PFSK-1 (cell line): ENCODE data around the gene TAAR8.

Source experiments
- FOXP2 ChIP-seq: optimal IDR thresholded peaks from 2 replicates; pipeline ENCODE3; 2011; ENCODE audit warnings: borderline replicate concordance, control low read depth, inconsistent platforms; ENCODE audit not compliant: insufficient read depth; ENCODE audit errors: extremely low read length, extremely low read depth
- POLR2AphosphoS5 ChIP-seq: IDR thresholded peaks from 2 replicates; pipeline ENCODE4 v1.6.1; 2012; ENCODE audit warnings: low read depth, mild to moderate bottlenecking, control low read depth, low read length, moderate library complexity
- REST ChIP-seq, 2 experiments: IDR thresholded peaks; 2 replicates each; pipeline versions ENCODE4 v1.6.1 to v1.8.0; 2011 to 2012; ENCODE audit warnings: low read depth in 2 of 2, low read length in 2 of 2, control low read depth in 1 of 2, inconsistent platforms in 1 of 2, mild to moderate bottlenecking in 1 of 2, moderate library complexity in 1 of 2; ENCODE audit not compliant: insufficient read depth in 1 of 2
- SIN3A ChIP-seq: IDR thresholded peaks from 2 replicates; pipeline ENCODE4 v1.6.1; 2012; ENCODE audit warnings: mild to moderate bottlenecking, low read length, moderate library complexity, borderline replicate concordance; ENCODE audit not compliant: insufficient read depth
- TAF1 ChIP-seq: IDR thresholded peaks from 2 replicates; pipeline ENCODE4 v1.6.1; 2012; ENCODE audit warnings: low read length, control low read depth, borderline replicate concordance; ENCODE audit not compliant: insufficient read depth

The TAAR8 gene

GRCh38 chr6:132506869-132507808, 45.3 kb upstream of the TAAR8 start:
- peak; percentile 24; the same call in 1 of the 2 replicates for TF ChIP-seq TAF1
- no peak for TF ChIP-seq SIN3A

GRCh38 chr6:132511210-132511830, 41.2 kb upstream of the TAAR8 start:
- TF ChIP-seq SIN3A (no peak), REST (IDR thresholded peaks at IDR 0.05; ENCODE audit: insufficient read depth in 1 of 2, low read depth in 2 of 2, low read length in 2 of 2) (no peak), FOXP2 (no peak), TAF1 (no peak), POLR2AphosphoS5 (no peak)

GRCh38 chr6:132511831-132512220, 40.6 kb upstream of the TAAR8 start:
- no peak for TF ChIP-seq POLR2AphosphoS5
- no peak for TF ChIP-seq SIN3A
- TF ChIP-seq REST (IDR thresholded peaks at IDR 0.05; ENCODE audit: insufficient read depth in 1 of 2, low read depth in 2 of 2, low read length in 2 of 2) = no peak
- no peak for TF ChIP-seq FOXP2
- TF ChIP-seq TAF1 = no peak

GRCh38 chr6:132512342-132512637, 40.2 kb upstream of the TAAR8 start:
- TF ChIP-seq REST (IDR thresholded peaks at IDR 0.05; ENCODE audit: insufficient read depth in 1 of 2, low read depth in 2 of 2, low read length in 2 of 2) = no peak
- TF ChIP-seq FOXP2 = no peak
- no peak for TF ChIP-seq TAF1
- TF ChIP-seq SIN3A = no peak
- TF ChIP-seq POLR2AphosphoS5 = no peak

GRCh38 chr6:132512638-132513632, 39.5 kb upstream of the TAAR8 start, which contains the start of gene STX7:
TSS of gene STX7 (minus strand) at chr6:132513116. CDS start at chr6:132503530, 9,586 bp downstream.
- peak; percentile 16 for TF ChIP-seq FOXP2
- peak; percentile 91 for TF ChIP-seq POLR2AphosphoS5
- peak; percentile 62; the same call in 1 of the 2 replicates for TF ChIP-seq TAF1
- 0 out of 4 replicates have a peak, but pooled peaks of 1 of the 2 experiments have one; percentile 40 for TF ChIP-seq REST (IDR thresholded peaks at IDR 0.05; ENCODE audit: insufficient read depth in 1 of 2, low read depth in 2 of 2, low read length in 2 of 2)
- peak; percentile 84; the same call in 1 of the 2 replicates for TF ChIP-seq SIN3A
